GM20000 (cell line): Measurements from ENCODE around the gene LMO7.

ENCODE experiments used
- DNase-seq: peaks from one replicate; pipeline ENCODE4 v3.0.0; 2012; ENCODE audit warnings: low spot score
- CTCF ChIP-seq: IDR thresholded peaks from 2 replicates; pipeline ENCODE4 v1.5.1; 2012; ENCODE audit warnings: mild to moderate bottlenecking, control low read depth; ENCODE audit errors: extremely low read depth, missing control alignments

LMO7 gene

DNA sequence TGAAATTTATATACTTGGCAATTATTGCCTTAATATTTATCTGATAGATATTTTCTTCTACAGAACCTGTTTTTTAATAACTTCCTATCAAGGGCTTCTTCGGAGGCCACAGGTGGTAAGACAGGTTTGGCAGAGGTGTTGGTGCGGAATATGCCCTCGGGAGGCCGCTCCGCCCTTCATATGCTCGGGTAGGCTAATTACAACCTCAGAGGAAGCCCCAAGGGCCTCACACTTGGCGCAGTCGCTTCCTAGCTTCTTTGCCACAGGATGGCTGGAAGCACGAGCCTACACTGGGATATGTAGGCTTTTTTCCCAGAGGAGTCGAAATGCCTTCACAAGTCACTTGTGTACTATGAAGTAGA, 68.8 kb downstream of the LMO7 start:
- TF ChIP-seq CTCF, result no peak
- DNase-seq, result no peak

DNA sequence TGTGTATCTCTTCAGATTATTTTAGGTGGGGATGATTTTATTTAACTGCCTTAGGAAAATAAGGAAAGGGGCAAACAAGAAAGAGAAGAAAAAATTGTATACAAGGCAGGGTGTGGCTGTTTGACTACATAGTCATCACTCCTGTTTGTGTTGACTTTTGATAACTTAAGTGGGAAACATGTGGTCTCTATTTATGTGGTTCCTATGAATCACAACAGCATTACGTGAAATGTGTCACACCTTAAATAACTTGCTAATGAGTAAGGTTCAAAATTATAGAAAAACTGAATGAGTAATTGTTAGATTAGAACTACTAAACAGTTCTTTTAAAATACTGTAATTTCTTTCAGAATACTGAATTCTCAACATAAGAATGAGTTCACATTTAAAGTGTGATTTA, 69.3 kb downstream of the LMO7 start:
- no peak for DNase-seq
- TF ChIP-seq CTCF, result no peak

- no peak for DNase-seq
- no peak for TF ChIP-seq CTCF
Measured at GRCh38 chr13:75705908-75706307, 69.8 kb downstream of the LMO7 start.

DNA sequence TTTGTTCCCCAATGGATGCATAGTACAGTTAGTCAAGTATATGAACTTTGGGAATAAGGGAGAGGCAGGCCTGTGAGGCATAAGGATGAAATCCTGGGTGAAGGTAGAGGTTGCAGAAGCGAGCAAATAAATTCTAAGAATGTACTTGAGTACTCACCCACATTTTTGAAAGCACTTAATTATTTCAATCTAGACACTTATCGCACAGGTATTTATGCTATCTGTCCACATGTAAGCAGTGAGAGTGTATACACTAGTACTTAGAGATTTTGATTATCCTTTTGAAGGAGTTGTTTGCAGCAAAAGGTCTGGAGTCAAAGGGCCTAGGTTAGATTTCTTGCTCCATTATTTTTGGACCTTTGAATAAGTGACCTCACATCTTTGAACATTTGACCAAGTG, 77.7 kb downstream of the LMO7 start:
- TF ChIP-seq CTCF, result no peak
- no peak for DNase-seq

DNA sequence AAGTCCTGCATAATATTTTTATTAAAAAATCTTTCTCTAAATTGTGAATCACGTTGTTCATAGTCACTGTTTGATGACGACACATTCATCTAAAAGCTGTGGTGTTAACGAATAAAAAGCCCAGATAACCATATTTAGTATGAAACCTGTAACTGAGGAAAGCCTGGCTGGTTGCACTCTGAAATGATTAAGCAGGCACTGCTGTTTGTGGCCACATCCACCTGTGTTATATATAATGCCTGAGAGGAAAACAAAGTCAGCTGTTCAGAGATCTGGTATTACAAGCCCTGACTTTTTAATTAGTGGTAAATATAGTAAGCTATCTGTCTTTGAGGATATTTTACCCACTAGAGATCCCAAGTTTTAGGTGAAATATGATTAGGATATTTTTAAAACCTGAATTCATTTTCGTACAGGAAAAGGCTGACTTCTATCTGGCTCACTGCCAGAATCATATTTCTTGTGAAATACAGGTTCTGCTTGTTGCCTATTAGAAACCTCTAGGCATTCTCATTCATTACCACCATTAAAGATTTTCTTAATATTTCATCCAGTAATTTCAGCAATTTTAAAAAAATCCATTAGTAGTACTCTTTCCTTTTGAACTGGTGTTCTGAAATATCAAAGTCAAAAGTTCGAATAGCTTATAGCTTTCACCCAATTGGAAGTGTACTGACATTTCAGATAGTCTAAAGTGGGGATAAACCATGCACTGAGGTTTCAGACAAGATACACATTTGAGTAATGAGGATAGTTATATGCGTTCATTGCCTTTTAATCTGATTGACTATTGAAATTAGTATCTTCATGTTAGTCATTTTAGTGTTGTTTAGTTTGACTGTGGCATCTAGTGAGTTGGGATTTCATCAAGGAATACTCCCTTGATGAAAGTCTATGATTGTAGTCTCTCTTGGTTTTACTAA, 79.7 kb downstream of the LMO7 start:
- TF ChIP-seq CTCF, result no peak
- DNase-seq, result peak; percentile 38

- DNase-seq, result no peak
- no peak for TF ChIP-seq CTCF
Measured at GRCh38 chr13:75717525-75717924, 81.4 kb downstream of the LMO7 start.

GRCh38 chr13:75721307-75721706, 85.2 kb downstream of the LMO7 start:
- DNase-seq, result no peak
- no peak for TF ChIP-seq CTCF
